ENCODE data around the gene MYRF.

MYRF gene

GRCh38 chr11:61738776-61739175 lies 13.7 kb upstream of the MYRF start:
- DNase-seq (ENCODE audit: low read depth in 3 of 3, low spot score in 1 of 3), result no peak

DNA sequence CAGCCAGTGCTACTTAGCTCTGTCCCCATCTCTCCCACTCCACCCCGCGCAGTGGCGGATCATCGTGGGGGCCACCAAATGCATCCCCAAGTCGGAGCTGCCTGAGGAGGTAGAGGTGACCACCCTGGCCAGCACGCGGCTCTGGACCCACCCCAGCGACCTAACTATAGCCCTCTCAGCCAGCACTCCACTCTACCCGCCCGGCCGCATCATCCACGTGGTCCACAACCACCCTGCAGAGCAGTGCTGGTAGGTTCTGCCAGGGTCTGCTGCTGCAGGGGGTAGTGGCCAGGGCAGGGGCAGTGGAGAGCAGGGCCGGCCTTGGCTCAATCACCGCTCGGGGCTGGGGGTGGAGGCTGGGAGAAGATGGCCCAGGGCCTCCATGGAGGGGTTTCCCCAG lies 13.0 kb upstream of the MYRF start:
- no peak for DNase-seq (ENCODE audit: low read depth in 3 of 3, low spot score in 1 of 3)

DNA sequence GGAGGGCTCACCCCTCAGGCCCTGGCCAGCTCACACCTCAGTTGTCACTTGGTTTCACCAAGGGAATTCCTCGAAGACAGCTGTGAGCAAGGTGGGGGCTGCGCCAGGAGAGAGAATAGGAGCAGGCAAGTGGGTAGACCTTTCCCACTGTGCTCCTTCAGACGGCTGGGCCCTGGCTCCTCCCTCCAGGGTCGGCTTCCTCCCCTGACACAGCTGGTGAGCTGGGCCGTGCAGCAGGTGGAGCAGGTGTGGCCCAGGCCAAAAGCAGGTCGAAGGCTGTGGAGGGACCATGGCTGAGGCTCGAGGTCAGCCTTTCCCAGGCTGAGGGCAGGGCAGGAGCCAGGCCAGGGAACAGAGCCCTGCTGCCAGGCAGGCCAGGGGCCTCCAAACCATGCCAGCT lies 12.5 kb upstream of the MYRF start:
- DNase-seq (ENCODE audit: low read depth in 3 of 3, low spot score in 1 of 3), result no peak

DNA sequence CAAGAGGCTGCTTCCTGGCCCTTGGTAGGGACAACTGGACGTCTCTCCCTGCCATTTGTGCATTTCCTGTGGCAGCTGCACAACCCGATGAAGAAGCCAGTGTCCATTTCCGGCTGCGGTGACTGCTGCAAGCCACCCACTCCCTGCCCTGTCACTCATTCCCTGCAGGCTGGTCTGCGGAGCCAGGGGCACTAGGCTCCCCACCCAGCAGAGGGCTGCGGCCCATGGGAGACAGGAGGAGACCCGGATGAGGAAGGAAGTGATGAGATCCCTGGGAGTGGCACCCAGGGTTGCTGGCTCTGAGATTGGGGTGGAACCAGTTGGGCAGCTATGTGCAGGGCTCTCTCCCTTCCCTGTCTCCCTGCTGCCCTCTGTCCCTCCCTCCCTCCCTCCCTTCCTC lies 10.0 kb upstream of the MYRF start:
- DNase-seq (ENCODE audit: low read depth in 3 of 3, low spot score in 1 of 3), result no peak

DNA sequence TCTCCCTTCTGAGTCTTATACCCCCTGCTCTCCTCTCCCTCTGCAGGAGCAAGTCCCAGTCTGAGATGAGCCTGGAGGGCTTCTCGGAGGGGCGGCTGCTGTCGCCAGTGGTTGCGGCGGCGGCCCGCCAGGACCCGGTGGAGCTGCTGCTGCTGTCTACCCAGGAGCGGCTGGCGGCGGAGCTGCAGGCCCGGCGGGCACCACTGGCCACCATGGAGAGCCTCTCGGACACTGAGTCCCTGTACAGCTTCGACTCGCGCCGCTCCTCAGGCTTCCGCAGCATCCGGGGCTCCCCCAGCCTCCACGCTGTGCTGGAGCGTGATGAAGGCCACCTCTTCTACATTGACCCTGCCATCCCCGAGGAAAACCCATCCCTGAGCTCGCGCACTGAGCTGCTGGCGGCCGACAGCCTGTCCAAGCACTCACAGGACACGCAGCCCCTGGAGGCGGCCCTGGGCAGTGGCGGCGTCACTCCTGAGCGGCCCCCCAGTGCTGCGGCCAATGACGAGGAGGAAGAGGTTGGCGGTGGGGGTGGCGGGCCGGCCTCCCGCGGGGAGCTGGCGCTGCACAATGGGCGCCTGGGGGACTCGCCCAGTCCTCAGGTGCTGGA lies 8.8 kb upstream of the MYRF start:
- no peak for DNase-seq (ENCODE audit: low read depth in 3 of 3, low spot score in 1 of 3)

DNA sequence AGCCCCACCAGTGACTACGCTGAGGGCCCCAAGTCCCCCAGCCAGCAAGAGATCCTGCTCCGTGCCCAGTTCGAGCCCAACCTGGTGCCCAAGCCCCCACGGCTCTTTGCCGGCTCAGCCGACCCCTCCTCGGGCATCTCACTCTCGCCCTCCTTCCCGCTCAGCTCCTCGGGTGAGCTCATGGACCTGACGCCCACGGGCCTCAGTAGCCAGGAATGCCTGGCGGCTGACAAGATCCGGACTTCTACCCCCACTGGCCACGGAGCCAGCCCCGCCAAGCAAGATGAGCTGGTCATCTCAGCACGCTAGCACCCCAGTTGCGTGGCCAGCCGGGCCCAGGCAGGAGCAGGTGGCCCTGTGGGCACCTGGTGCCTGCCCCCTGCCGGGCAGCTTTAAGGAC lies 8.3 kb upstream of the MYRF start:
- no peak for DNase-seq (ENCODE audit: low read depth in 3 of 3, low spot score in 1 of 3)

DNA sequence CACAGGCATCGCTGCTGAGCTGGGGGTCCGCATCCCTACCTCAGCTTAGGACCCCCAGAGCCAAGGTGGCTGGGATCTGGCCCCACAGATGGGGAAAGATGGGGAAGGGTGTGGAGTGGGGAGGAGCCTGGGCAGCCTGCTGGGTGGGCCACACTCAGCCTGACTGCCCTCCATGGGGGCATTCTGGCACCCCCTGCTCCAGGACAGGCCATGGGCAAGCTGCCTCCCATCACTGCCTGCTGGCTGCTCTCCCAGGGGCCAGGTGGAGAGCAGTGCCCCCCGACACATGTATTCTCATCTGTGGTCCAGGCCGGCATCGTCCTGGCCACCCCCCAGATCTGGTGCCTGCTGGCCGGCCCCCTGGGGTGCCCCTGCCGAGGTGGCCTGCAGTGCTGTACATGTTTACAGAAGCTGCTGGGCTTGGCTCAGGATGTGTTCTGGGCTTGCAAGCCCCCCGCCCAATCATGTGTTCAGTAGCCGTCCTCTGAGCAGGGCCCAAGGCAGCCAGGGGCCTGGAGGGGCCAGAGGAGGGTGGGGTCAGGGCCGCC lies 7.8 kb upstream of the MYRF start:
- DNase-seq (ENCODE audit: low read depth in 3 of 3, low spot score in 1 of 3), result no peak

DNA sequence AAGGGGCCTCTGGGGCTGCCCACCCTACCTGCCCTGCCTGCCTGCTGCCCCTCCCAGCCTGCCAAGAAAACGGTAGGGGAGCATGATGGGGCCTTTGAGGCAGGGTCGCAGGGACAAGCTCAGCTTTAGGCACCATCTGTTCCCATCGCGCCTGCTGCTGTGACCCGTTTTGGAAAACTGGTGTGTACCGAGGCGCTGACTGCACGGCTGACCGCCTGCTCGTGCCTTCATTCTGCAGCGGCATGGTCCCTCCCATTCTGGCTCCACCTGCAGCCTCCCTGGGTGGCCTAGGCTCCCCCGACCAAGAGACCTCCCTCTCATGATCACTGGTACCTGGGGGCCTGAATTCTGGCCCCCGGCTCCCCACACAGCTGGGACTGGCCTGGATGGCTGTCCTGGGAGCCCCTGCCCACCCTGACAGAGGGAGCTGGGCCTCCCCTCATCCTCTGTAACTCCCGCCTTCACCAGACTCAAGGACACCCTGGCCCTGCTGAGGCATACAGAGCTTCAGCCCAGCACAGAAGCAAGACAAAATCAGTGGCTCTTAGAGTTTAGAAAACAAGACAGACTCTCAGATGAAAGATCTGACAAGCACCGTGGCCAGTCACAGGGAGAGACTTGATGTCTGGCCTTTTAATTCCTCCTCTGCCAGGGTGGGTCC lies 6.5 kb upstream of the MYRF start:
- DNase-seq (ENCODE audit: low read depth in 3 of 3, low spot score in 1 of 3), result no peak

DNA sequence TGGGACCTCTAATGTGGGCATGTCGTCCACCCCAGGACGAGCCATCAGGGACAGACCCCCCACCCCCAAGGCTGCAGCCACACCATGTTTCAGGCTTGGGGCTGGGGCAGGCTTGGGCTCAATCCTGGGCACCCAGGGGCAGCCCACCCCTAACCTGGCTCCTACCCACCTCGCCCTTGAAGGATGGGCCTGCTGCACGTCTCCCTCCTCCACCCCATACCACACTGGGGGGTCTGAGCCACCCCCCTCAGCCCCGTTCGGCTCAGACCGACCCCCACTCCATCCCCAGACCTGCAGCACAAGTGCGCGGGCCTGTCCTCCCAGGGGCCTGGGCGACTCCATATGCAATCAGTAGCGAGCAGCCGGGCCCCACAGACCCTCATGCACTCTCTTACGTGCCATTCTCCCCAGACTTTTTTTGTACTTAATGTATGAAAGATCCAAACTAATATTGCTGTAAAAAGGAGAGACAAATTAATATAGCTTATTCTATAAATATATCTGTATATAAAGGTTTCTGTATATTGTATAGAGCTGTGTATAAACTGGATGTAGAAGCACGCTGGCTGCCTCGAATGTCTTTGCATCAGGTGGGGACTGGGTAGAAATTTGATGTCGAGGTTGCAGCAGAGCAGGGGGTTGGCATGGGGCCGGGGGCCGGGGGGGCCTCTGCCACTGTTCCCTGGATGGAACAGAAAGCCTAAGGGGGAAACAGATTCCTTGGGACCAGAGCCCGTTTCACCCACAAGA lies 5.8 kb upstream of the MYRF start:
- DNase-seq (ENCODE audit: low read depth in 3 of 3, low spot score in 1 of 3), result no peak

- no peak for DNase-seq (ENCODE audit: low read depth in 3 of 3, low spot score in 1 of 3)
Measured at GRCh38 chr11:61747192-61747966, 5.1 kb upstream of the MYRF start.

GRCh38 chr11:61747967-61748285 lies 4.5 kb upstream of the MYRF start:
- DNase-seq (ENCODE audit: low read depth in 3 of 3, low spot score in 1 of 3), result no peak

GRCh38 chr11:61749591-61750217 lies 2.7 kb upstream of the MYRF start:
- no peak for DNase-seq (ENCODE audit: low read depth in 3 of 3, low spot score in 1 of 3)

- DNase-seq (ENCODE audit: low read depth in 3 of 3, low spot score in 1 of 3), result no peak
Measured at GRCh38 chr11:61750631-61751273, 1.7 kb upstream of the MYRF start.

GRCh38 chr11:61751384-61751783 lies 1.1 kb upstream of the MYRF start:
- no peak for DNase-seq (ENCODE audit: low read depth in 3 of 3, low spot score in 1 of 3)

DNA sequence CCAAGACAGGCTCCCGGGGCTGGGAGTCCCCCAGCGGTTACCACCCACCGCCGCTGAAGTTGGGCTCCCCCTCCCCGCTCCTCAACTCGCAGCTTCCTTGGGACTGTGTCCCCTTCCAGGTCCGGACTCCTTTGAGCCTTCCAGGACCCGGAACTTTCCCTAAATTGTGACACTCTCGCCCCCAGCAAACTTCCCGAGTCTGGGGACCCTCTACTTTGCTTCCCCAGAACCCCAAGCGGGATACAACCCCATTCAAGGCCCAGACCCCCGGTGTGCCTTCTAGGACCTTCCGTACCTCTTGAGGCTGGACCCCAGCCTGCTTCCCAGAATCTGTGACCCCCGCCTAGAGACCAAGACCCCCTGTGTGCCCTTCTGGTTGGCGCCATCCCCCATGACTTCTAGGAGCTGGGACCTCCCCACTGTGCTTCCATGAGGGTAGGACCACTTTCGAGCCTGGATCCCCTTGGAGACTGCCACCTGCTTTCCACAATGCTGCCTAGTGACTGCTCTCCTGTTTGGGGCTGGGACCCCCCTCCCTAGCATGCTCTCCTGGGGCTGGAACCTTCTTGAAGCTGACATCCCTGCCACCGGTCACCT lies 587 bp downstream of the MYRF start:
- no peak for DNase-seq (ENCODE audit: low read depth in 3 of 3, low spot score in 1 of 3)

- DNase-seq (ENCODE audit: low read depth in 3 of 3, low spot score in 1 of 3), result no peak
Measured at GRCh38 chr11:61753672-61754071, 1.2 kb downstream of the MYRF start.

DNA sequence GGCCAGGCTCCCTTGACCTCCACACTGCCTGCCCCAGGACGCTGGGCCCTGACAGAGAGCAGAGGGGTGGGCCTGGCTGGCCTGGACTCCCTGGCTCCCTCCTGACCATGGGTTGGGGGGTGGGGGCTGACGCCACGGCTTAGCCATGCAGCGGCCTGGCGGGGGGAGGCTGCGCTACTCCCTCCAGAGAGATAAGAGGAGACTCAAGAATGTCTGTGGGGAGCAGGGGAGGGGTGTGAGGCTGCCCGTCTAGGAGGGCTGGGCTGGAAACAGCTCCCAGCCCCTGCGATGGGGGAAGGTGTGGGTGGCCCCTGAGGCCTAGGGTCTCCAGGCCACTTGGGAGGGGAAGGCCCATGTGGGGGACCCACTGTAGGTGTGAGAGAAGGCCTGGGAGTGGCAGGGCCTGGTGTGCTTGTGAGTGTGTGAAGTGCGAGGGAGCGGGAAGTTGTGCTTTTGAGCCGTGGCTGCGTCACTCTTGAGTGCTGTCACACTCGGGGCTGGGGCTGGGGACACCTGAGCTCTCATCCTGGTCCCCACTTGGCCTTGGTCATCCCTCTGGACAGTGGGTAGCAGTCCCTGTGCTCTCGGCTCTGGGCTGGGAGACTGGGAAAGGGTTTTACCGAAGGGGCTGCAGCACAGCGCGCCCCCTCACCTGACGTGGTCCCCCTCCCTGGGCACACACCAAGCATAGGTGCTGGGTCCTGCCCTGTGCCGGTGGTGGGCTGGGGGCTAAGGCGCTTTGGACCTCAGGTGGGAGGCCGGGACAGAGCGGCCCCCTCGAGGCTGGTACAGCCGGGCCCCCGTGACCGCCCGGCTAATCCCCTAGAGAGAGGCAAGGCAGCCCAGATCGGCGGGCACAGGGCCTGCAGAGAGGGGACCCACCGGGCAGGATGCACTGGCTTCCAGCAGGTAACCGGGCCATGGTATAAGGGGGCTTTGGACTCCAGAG lies 2.4 kb downstream of the MYRF start:
- no peak for DNase-seq (ENCODE audit: low read depth in 3 of 3, low spot score in 1 of 3)

- DNase-seq (ENCODE audit: low read depth in 3 of 3, low spot score in 1 of 3), result no peak
Measured at GRCh38 chr11:61756147-61756451, 3.7 kb downstream of the MYRF start.

DNA sequence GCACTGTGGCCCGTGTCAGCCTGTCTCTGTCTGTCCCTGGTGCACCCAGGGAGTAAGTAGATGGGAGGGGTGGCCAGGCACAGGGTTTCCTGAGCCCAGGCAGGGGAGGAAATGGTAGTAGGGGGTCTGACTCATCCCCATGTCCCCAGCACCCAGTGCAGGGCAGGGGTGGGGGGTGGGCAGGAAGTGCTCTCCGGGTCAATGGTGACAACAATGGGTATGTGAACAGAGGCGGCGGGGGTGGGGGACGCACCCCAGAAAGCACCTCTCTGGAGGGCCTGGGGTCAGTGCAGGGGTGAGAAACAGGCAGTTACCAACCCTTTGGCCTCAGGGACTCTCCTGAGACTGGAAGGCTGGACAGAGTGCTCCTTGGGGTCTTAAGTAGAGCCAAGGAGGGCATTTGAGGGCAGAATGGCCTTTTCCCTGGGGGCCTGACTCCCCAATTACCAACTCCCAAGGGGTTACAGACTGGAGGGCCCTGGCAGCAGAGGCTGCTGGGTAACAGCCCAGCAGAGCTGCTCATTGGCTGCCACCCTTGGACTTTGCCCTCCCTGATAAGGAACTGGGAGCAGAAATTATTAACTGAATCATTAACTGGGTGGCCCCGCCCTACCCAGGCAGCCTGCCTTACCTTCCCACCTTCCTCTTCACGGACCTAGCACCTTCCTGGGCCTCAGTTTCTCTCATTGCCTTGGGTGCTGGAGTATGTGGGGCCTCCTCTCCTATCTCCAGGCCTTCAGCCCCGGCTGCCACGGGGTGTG lies 4.2 kb downstream of the MYRF start:
- peak in 1 of 3 donors; percentile 14 for DNase-seq (ENCODE audit: low read depth in 3 of 3, low spot score in 1 of 3)

Measured in stimulated activated CD4-positive, alpha-beta T cell treated with anti-CD3 and anti-CD28 coated beads, TNF-alpha, amount 100 ng/mL, for 1 hour (primary cell).